Fibroblast of the aortic adventitia (primary cell): ENCODE results near the gene ZNF423. TPM values are rescaled to one million over a fixed set of nuclear protein-coding genes. Genes with fewer than 3 reads are reported as not detected.

Experiments used
- DNase-seq: peaks from one replicate; pipeline ENCODE4 v3.0.0-alpha.2; 2010; ENCODE audit warnings: low read depth
- H3K4me3 ChIP-seq: 2 replicates; pipeline ENCODE4 v1.5.1; 2011; ENCODE audit warnings: low read depth, mild to moderate bottlenecking, control low read depth, low read length, moderate library complexity
- total RNA-seq: library from RNA; depleted of rRNA; stranded (reverse); fragments of >200 nt; gene quantifications from 2 replicates; pipeline ENCODE4 v1.2.3, GENCODE V29; 2012; ENCODE audit warnings: low replicate concordance
- TF ChIP-seq, protein P1 (sequence below): IDR thresholded peaks from 2 replicates; pipeline ENCODE4 v1.5.1; 2011; ENCODE audit warnings: mild to moderate bottlenecking, low read length, control low read depth, inconsistent platforms; ENCODE audit not compliant: insufficient read depth

ZNF423 gene
- total RNA-seq, 1 donor, result 13.5 TPM

DNA sequence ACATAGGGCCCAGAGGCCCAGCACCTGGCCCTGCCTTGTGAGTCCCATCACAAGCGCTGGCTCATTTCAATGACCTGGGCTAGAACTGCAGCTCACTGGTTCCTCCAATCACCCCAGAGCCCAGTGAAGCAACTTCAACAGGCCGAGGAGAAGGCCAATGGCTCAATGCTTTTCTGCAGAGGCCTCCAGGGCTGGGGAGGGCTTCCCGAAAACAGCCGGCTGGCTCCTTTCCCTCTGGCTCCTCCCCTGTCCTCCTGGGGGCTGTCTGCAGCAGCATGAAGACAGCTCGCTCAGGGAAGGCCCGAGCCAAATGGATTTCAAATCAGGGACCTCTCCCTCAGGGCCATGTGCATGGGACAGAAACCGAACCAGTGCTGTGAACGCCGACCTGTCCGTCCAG is 121.6 kb downstream of the ZNF423 start:
- DNase-seq, result peak; percentile 16
- TF ChIP-seq, protein P1, sequence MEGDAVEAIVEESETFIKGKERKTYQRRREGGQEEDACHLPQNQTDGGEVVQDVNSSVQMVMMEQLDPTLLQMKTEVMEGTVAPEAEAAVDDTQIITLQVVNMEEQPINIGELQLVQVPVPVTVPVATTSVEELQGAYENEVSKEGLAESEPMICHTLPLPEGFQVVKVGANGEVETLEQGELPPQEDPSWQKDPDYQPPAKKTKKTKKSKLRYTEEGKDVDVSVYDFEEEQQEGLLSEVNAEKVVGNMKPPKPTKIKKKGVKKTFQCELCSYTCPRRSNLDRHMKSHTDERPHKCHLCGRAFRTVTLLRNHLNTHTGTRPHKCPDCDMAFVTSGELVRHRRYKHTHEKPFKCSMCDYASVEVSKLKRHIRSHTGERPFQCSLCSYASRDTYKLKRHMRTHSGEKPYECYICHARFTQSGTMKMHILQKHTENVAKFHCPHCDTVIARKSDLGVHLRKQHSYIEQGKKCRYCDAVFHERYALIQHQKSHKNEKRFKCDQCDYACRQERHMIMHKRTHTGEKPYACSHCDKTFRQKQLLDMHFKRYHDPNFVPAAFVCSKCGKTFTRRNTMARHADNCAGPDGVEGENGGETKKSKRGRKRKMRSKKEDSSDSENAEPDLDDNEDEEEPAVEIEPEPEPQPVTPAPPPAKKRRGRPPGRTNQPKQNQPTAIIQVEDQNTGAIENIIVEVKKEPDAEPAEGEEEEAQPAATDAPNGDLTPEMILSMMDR, result no peak
- no peak overlapping the region for H3K4me3 ChIP-seq

- no peak for DNase-seq
- no peak overlapping the region for H3K4me3 ChIP-seq
- TF ChIP-seq, protein P1, result no peak
Observed at GRCh38 chr16:49733313-49734009, 122.5 kb downstream of the ZNF423 start.

GRCh38 chr16:49731911-49732310 is 124.0 kb downstream of the ZNF423 start:
- no peak for DNase-seq
- TF ChIP-seq, protein P1, result no peak
- no peak overlapping the region for H3K4me3 ChIP-seq

DNA sequence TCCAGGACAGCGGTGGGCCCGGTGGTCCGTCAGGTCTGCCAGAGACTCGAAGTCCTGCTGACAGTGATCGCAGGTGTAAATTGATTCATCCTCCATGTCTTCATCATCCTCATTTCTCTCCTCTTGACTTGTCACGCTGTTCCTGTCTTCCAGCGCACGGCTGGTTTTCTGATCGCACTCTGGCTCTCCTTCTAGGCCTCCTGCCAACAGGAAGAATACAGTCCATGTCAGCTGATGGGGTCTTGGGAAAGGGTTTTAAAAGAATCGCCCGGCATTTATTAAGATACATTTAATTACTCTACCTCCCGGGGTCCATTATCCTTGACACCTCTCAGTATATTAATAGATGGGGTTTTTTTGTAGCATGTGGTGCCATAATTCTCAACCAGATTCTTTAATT is 125.1 kb downstream of the ZNF423 start:
- TF ChIP-seq, protein P1, result no peak
- DNase-seq, result no peak
- no peak overlapping the region for H3K4me3 ChIP-seq

DNA sequence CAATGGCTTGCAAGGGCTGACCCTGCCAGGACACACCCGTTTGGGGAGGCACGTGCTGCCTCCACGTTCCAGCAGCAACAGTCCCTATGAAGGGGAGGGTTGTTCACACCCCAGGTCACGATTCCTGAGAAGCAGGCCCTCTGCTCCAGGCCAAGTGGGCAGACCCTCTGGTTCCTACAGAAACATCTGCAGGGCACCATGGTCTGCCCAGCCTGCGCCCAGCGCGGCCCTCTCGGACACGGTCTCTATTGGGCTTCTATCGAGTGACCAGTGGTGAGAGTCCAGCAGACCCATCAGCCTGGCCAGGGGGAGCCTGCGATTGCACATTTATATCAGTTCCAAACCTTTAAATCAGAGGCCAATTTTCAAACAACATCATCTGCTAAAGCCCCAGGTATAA is 128.3 kb downstream of the ZNF423 start:
- TF ChIP-seq, protein P1, result no peak
- DNase-seq, result no peak
- no peak overlapping the region for H3K4me3 ChIP-seq

GRCh38 chr16:49726155-49726554 is 129.8 kb downstream of the ZNF423 start:
- no peak for DNase-seq
- TF ChIP-seq, protein P1, result no peak
- no peak overlapping the region for H3K4me3 ChIP-seq

GRCh38 chr16:49725651-49726050 is 130.3 kb downstream of the ZNF423 start:
- DNase-seq, result no peak
- TF ChIP-seq, protein P1, result no peak

More at GRCh38 chr16:49725651-49726050, 130.3 kb downstream of the ZNF423 start:
- H3K4me3 ChIP-seq, result no peak overlapping the region
